Lower lobe of right lung (tissue), 2 donors: ENCODE measurements around the gene AGBL1. TPM values are rescaled to one million over a fixed set of nuclear protein-coding genes. Genes with fewer than 3 reads are reported as not detected.

Experiments used
- ATAC-seq, 2 donors: fragments of 200-7000 bp; cut with Tn5 transposase; one replicate each; pipeline ENCODE4 v1.9.1; 2020 to 2022; ENCODE audit warnings: mild to moderate bottlenecking in 2 of 2, moderate library complexity in 2 of 2
- DNase-seq: peaks from one replicate; pipeline ENCODE4 v3.0.0-alpha.2; 2020
- H3K27ac ChIP-seq: fragments of 200-600 bp; one replicate; pipeline ENCODE4 v1.8.0; 2022
- H3K27me3 ChIP-seq: fragments of 200-600 bp; one replicate; pipeline ENCODE4 v1.8.0; 2022; ENCODE audit warnings: low read depth
- H3K36me3 ChIP-seq: fragments of 200-600 bp; one replicate; pipeline ENCODE4 v1.8.0; 2022; ENCODE audit warnings: mild to moderate bottlenecking
- H3K4me1 ChIP-seq: fragments of 200-600 bp; one replicate; pipeline ENCODE4 v1.8.0; 2022
- H3K4me3 ChIP-seq: fragments of 200-600 bp; one replicate; pipeline ENCODE4 v1.8.0; 2022; ENCODE audit warnings: mild to moderate bottlenecking
- H3K9me3 ChIP-seq: fragments of 200-600 bp; one replicate; pipeline ENCODE4 v1.8.0; 2022
- intact Hi-C: fragments of 100-400 bp; cut with DNase I; formaldehyde crosslinking; loops from one replicate; pipeline ENCODE4 v1.11.0; 2022
- total RNA-seq: library from RNA; stranded (reverse); fragmentation: NEBNext Ultra II Directional; extraction: Animal tissue kit (Norgen Biotek cat#: 25700); gene quantifications from one replicate; pipeline ENCODE4 v1.2.1, GENCODE V29; 2021
- TF ChIP-seq, protein P1 (sequence below): fragments of 200-600 bp; IDR thresholded peaks from one replicate; pipeline ENCODE4 v1.8.0; 2022; ENCODE audit warnings: antibody characterized with exemption, mild to moderate bottlenecking
- donor health status: DM: no; HTN: yes; CAD: no; lungs with severe emphysema.

Gene AGBL1
- total RNA-seq, 1 donor from 2014 or later: 12.0 TPM

DNA sequence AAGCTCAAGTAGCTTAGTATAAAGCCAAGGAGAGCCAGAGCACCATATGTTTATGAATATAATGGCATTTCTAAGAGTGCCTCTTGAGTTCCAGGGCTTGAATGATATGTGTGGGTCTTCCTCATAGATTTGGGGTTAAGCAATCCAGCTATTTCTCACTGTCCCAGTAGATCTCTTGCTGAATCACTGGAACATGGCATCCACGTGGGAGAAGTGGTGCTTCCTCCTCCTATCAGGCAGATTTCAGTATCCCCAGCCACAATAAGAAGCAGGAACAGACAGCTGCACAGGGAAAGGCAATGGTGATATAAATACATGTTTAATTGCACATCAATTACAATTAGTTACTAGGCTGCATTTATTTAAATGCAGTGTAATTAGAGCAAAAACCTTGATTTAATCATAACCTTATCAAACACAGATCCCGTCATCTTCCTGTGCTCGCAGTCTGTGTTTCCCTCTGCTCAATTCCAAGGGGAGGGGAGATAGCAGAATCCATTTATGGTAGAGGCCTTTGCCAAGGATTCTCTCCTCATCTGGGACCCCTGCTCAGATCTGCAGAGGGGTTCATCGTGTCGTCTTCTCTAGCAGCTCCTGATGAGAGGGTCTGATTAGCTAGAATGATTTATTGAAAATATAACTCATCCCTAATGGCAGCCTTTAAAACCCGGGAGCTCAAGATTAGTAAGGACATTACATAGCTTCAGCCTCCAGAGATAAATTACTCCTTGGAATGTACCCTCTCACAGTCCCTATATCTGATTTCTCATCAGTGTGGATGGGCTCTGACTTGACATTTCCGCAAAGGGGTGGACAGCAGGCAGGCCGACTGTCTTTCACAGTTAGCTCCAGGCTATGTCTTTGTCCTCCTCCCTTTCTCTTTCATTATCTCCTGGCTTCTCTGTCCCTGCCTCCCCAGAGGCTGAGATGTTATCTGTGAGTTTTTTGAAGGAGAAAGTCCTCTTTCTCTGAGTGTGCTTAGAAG lies 775.9 kb downstream of the AGBL1 start:
- Histone ChIP-seq H3K4me3 (no peak overlapping the region), H3K36me3 (no peaks in the 10 kb centered on the region), H3K27me3 (no peaks in the 10 kb centered on the region), H3K27ac (no peak overlapping the region), H3K4me1 (no peaks in the 10 kb centered on the region), H3K9me3 (no peaks in the 10 kb centered on the region)
- intact Hi-C loops: no loop called here
- TF ChIP-seq, protein P1, sequence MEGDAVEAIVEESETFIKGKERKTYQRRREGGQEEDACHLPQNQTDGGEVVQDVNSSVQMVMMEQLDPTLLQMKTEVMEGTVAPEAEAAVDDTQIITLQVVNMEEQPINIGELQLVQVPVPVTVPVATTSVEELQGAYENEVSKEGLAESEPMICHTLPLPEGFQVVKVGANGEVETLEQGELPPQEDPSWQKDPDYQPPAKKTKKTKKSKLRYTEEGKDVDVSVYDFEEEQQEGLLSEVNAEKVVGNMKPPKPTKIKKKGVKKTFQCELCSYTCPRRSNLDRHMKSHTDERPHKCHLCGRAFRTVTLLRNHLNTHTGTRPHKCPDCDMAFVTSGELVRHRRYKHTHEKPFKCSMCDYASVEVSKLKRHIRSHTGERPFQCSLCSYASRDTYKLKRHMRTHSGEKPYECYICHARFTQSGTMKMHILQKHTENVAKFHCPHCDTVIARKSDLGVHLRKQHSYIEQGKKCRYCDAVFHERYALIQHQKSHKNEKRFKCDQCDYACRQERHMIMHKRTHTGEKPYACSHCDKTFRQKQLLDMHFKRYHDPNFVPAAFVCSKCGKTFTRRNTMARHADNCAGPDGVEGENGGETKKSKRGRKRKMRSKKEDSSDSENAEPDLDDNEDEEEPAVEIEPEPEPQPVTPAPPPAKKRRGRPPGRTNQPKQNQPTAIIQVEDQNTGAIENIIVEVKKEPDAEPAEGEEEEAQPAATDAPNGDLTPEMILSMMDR: no peak
- ATAC-seq (no peak), DNase-seq (no peak)

GRCh38 chr15:86857701-86858100 lies 778.0 kb downstream of the AGBL1 start:
- Histone ChIP-seq H3K36me3 (no peaks in the 10 kb centered on the region), H3K27ac (no peak overlapping the region), H3K9me3 (no peaks in the 10 kb centered on the region), H3K4me1 (no peaks in the 10 kb centered on the region), H3K4me3 (no peak overlapping the region), H3K27me3 (no peaks in the 10 kb centered on the region)
- DNase-seq (no peak), ATAC-seq (no peak)
- TF ChIP-seq, protein P1: no peak
- intact Hi-C loops: no loop called here

- peaks cover 5% of the 10 kb centered on the region for H3K27me3 ChIP-seq
- DNase-seq: no peak
- H3K4me1 ChIP-seq: no peaks in the 10 kb centered on the region
- H3K9me3 ChIP-seq: no peaks in the 10 kb centered on the region
- TF ChIP-seq, protein P1: no peak
- no peak overlapping the region for H3K4me3 ChIP-seq
- no peaks in the 10 kb centered on the region for H3K36me3 ChIP-seq
- intact Hi-C loops: no loop called here
- H3K27ac ChIP-seq: no peak overlapping the region
- no peak for ATAC-seq
These were observed 783.7 kb downstream of the AGBL1 start for GRCh38 chr15:86863226-86863915.

- no peak for ATAC-seq
- Histone ChIP-seq H3K9me3 (no peaks in the 10 kb centered on the region), H3K27me3 (peaks cover 5% of the 10 kb centered on the region), H3K36me3 (no peaks in the 10 kb centered on the region), H3K27ac (no peak overlapping the region), H3K4me3 (no peak overlapping the region), H3K4me1 (no peaks in the 10 kb centered on the region)
- intact Hi-C loops: no loop called here
- TF ChIP-seq, protein P1: no peak
- DNase-seq: no peak
These were observed 786.2 kb downstream of the AGBL1 start for GRCh38 chr15:86865920-86866319.

DNA sequence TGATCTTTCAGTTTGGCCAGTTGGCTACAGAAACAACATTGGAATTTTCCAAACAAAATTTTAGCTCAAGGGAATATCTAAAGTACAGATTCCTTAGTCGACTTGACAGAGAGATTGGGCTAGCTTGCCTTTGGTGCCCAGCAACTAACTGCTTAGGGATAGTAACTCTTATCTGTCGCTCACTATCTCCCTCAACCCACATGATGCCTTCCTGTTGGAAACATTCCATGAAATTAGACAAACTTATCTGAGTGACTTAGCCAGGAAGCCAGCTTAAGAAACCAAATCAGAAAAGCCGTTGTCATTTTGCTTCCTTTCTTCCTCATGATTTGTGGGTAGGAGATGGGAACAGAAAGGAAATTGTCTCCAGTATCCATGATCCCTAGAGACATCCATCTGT lies 791.2 kb downstream of the AGBL1 start:
- H3K36me3 ChIP-seq: no peaks in the 10 kb centered on the region
- no peak overlapping the region for H3K4me3 ChIP-seq
- no peaks in the 10 kb centered on the region for H3K9me3 ChIP-seq
- intact Hi-C loops: no loop called here
- TF ChIP-seq, protein P1: no peak
- H3K4me1 ChIP-seq: no peaks in the 10 kb centered on the region
- no peak overlapping the region for H3K27ac ChIP-seq
- no peak for DNase-seq
- H3K27me3 ChIP-seq: no peaks in the 10 kb centered on the region
- ATAC-seq: no peak
